Activated T-helper 9 cell treated with anti-CD3 and anti-CD28 coated beads, Interleukin-2, amount 50 U/mL, for 16 hours (primary cell): ENCODE results near the gene TMC2.
"Not testable (repeated sequence)": the region's sequence is repeated elsewhere in the genome, so short reads cannot be mapped to it uniquely, and the experiment has no call there.

Experiments
- DNase-seq: peaks from one replicate; pipeline ENCODE4 v3.0.0-alpha.2; 2020; ENCODE audit warnings: low read depth

TMC2 gene

DNA sequence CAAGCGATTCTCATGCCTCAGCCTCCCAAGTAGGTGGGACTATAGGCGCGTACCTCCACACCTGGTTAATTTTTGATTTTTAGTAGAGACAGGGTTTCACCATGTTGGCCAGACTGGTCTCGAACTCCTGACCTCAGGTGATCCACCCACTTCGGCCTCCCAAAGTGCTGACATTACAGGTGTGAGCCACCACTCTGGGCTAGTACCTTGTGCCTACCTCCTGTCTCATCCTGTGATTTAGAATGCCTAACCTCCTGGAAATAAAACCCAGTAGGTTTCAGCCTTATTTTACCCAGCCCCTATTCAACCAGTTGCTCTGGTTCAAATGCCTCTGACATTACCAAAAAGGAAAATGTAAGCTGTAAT, 10.2 kb upstream of the TMC2 start:
- not testable (repeated sequence) for DNase-seq

- no peak for DNase-seq
These were observed 8.6 kb upstream of the TMC2 start for GRCh38 chr20:2527762-2528161.

GRCh38 chr20:2528671-2529271, 7.6 kb upstream of the TMC2 start:
- DNase-seq = no peak

- no peak for DNase-seq
These were observed 3.3 kb upstream of the TMC2 start for GRCh38 chr20:2533118-2533517.

DNA sequence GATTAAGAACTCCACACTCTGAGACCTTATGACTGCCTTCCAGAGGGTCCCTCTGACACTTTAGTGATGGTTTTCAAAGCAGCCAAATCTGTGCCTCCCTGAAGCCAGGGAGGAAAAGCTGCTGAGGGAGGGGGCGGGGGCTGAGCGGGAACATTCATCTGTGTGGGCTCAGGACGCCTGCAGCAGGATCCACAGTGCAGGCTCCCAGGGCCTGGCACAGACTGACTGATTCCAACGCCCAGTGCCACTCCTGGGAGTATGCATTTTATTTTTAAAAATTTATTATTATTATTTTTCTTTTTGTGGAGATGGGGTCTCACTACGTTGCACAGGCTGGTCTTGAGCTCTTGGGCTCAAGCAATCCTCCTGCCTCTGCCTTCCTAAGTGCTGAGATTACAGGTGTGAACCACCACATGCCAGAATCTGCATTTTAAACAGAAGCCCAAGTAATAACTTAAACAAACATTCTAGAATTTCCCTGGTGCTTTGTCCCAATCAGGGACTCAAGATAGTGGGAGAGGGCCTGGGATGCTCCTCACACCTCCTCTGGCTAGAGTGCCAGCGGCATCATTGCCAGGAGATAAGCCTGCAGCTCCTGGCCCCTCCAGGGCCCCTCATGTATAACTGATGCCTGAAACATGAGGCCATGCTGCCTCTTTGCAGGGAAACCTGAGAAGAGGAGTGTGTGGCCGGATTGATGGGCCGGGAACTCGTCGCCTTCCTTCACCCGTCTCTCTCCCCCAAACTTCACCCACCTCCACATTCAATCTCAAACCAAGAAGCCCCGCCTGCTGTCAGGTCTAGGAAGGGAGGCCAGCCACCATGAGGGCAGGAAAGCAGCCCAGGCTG, 438 bp upstream of the TMC2 start:
- no peak for DNase-seq

DNA sequence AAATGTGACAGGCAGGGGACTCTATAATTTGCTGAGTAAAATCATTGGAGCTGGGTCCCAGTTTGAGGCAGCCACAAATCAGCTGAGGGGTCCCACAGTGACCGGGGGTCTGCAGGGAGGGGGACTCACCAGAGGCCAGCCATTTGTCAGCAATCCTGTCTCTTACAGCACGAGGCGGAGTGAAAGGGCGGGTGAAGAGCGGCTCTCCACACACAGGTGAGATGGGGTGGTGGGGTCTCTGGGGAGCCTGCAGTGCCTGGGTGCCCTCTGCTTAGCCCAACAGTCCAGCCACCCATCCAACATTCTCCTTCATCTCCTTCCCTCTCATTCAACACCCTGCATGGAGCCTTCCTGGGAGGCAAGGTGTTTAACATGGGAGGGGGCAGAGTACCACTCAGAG, 728 bp downstream of the TMC2 start:
- DNase-seq = no peak

DNA sequence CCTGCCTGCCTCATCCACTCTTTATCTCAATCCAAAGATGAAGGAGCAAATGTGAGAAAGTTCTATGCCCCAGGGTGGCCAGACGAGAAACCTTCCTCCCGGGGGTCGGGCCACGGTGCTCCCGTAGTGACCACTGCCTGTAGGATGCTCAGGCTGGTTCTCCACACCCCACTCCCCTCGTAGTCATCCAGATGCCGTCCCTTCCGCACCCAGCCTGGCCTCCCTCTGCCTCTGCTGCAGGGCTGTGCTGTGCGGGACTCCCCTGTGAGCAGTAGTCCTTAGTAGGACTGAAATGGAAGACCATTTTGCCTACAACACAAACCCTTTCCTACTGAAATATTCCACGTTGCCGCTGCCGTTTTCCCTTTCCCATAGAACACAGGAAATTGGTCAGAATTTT, 2.0 kb downstream of the TMC2 start:
- no peak for DNase-seq

- no peak for DNase-seq
These were observed 2.8 kb downstream of the TMC2 start for GRCh38 chr20:2538931-2539720.

- no peak for DNase-seq
These were observed 5.6 kb downstream of the TMC2 start for GRCh38 chr20:2541940-2542339.

- no peak for DNase-seq
These were observed 6.0 kb downstream of the TMC2 start for GRCh38 chr20:2542361-2542760.

- DNase-seq = no peak
These were observed 7.8 kb downstream of the TMC2 start for GRCh38 chr20:2544211-2544610.

GRCh38 chr20:2545594-2545993, 9.2 kb downstream of the TMC2 start:
- no peak for DNase-seq

DNA sequence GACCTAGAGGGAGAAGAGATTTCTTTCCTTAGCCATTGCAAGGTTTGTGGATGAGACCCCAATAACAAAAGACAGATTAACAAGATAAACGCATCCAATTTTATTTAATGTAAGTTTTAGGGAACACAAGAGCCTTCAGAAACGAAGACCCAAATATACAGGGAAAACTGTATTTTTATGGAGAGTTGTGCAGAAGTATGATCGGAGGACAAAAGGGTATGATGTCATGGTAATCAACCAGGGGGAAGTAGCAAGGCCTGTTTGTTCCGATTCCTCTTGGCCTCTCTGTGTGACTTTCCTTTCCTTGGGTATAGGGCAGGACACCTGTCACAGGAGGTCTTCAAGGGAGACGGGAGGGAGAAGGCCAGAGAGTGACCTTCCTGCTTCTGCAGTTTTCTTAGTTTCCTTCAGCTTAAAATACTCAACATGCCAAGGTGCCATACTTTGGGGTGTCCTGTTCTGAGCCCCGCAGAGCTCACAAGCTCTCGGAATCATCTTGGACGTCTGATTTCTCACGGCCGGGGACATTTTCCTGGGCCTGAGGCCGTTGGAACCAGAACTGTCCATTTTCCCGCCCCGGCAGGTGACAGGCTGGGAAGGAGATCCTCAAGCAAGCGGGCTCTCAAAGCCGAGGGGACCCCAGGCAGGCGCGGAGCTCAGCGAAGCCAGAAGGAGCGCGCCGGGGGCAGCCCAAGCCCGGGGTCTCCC, 21.7 kb downstream of the TMC2 start:
- no peak for DNase-seq

- no peak for DNase-seq
These were observed 22.4 kb downstream of the TMC2 start for GRCh38 chr20:2558581-2559278.

- no peak for DNase-seq
These were observed 22.9 kb downstream of the TMC2 start for GRCh38 chr20:2559279-2559626.

- no peak for DNase-seq
These were observed 23.3 kb downstream of the TMC2 start for GRCh38 chr20:2559651-2560050.

DNA sequence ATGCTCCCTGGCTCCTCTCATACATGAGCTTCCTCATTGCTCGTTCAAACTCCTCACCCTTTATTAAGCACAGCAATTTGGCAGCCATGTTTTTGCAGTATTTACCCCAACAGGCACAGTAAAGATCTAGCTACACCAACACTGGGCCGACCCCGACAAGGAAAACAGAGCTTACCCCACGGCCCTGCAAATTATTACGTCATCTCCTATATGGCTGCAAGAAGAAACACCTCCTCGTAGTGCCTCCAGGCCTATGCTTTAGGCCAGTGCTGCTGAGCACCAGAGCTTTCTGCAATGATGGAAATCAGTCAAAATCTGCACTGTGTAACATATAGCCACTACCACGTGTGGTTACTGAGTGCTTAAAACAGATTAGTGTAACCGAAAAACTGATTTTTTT, 26.7 kb downstream of the TMC2 start:
- DNase-seq = no peak

DNA sequence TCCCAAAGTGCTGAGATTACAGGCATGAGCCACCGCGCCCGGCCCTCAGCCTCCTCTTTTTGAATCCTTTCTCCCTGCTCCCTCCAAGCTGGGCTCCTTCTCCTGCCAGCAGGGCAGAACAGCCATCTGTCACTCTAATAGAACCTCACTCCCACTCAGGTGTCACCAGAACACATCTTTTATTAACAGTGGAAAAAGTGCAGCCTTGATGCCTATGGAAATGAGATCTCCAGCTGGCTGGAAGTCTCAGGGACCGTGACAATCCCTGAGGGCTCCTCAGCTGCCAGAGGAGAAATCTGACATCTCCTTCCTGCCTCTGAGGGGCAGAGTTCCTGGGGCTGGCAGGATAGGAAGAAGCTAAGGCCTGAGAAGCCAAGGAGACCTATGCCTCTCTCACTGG, 28.0 kb downstream of the TMC2 start:
- no peak for DNase-seq

DNA sequence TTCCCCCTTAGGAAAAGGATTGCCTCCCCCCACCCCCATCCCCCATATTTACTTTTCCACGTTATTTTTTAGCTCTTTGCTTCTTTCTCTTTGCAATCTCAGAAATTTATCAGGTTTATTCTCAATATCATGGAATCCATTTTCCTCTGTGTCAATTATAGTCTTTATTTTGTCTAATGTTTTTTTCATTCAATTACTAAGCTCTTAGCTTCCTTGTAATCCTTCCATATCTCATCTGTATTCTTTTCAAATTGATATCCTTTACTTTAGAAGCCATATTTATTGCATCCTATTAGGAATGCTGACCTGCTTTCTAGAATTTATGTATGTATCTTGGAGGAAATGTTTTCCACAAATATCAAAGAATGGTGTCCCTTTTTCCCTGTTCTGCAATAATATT, 39.3 kb downstream of the TMC2 start:
- DNase-seq = no peak

DNA sequence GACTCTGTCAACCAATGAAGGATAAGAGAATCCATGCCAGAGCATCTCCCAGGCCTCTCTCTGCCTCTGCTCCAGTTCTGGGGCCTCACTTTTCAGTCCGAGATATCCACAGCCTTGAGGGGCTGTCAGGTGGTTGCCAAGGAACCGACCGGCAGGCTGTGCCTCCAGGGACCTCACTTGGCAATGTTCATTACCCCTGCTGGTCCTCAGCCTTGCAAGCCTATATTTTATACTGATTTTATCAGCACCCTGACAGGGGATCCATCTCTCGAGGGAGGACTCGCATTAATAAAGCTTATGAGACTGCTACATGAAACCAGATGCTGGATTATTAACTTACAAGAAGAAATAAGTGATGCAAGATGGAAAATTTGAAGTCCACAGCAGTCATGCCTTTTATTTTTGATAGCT, 39.9 kb downstream of the TMC2 start:
- no peak for DNase-seq

- DNase-seq = no peak
These were observed 42.3 kb downstream of the TMC2 start for GRCh38 chr20:2578475-2579192.
